ENCODE results near the gene PLXNA4. TPM values are rescaled to one million over a fixed set of nuclear protein-coding genes. Genes with fewer than 3 reads are reported as not detected.

Gene PLXNA4
- total RNA-seq, 1 experiment from 2014 or later = not detected

GRCh38 chr7:132083126-132083525, 493.1 kb downstream of the PLXNA4 start:
- no peaks in the 10 kb centered on the region for H3K9me3 ChIP-seq (ENCODE audit: control insufficient read depth in 1 of 2, insufficient read depth in 1 of 2, low read depth in 1 of 2, low read length in 2 of 2)
- intact Hi-C loops (cut with micrococcal nuclease) = no loop called here
- H3K36me3 ChIP-seq (ENCODE audit: control insufficient read depth in 1 of 2, insufficient read depth in 2 of 2, low read length in 2 of 2) = no peaks in the 10 kb centered on the region
- BruUV-seq (replicated peaks) = no TSS peak
- no peak overlapping the region for H3K4me3 ChIP-seq (replicated peaks in 1 of 2; ENCODE audit: low read depth in 1 of 2, low read length in 2 of 2)
- DNase-seq (ENCODE audit: low read depth, low spot score) = no peak
- no peaks in the 10 kb centered on the region for H3K79me2 ChIP-seq (ENCODE audit: insufficient read depth, low read length)
- no peak overlapping the region for H2AFZ ChIP-seq (ENCODE audit: low read depth, low read length, poor library complexity, severe bottlenecking)
- no peak overlapping the region for H3K9ac ChIP-seq (ENCODE audit: low read length)
- RAD21 ChIA-PET (ENCODE audit: low non-redundant PET in 1 of 2, low total read pairs in 2 of 2, uncharacterized antibody in 2 of 2, unreplicated experiment in 2 of 2) = no interaction called here
- ATAC-seq = no peak
- no peak overlapping the region for H3K4me2 ChIP-seq (ENCODE audit: low read length)
- H4K20me1 ChIP-seq (ENCODE audit: insufficient read depth) = no peaks in the 10 kb centered on the region
- H3K9me2 ChIP-seq (ENCODE audit: insufficient read depth) = no peaks in the 10 kb centered on the region
- H3K27ac ChIP-seq (ENCODE audit: low read depth, low read length) = no peak overlapping the region
- TF ChIP-seq JUND (IDR thresholded peaks at IDR 0.05) = no peak
- no peak for TF ChIP-seq SP1 (IDR thresholded peaks at IDR 0.05; ENCODE audit: low read depth)
- no peak for TF ChIP-seq POLR2AphosphoS5 (IDR thresholded peaks at IDR 0.05; ENCODE audit: low read depth, low read length)
- no peak for TF ChIP-seq EZH2 (IDR thresholded peaks at IDR 0.05)
- TF ChIP-seq EGR1 (IDR thresholded peaks at IDR 0.05; ENCODE audit: low read depth) = no peak
- no peak for TF ChIP-seq EZH2phosphoT487 (IDR thresholded peaks at IDR 0.05; ENCODE audit: borderline replicate concordance)
- TF ChIP-seq REST (IDR thresholded peaks at IDR 0.05; ENCODE audit: low read depth) = no peak
- TF ChIP-seq, protein P1, sequence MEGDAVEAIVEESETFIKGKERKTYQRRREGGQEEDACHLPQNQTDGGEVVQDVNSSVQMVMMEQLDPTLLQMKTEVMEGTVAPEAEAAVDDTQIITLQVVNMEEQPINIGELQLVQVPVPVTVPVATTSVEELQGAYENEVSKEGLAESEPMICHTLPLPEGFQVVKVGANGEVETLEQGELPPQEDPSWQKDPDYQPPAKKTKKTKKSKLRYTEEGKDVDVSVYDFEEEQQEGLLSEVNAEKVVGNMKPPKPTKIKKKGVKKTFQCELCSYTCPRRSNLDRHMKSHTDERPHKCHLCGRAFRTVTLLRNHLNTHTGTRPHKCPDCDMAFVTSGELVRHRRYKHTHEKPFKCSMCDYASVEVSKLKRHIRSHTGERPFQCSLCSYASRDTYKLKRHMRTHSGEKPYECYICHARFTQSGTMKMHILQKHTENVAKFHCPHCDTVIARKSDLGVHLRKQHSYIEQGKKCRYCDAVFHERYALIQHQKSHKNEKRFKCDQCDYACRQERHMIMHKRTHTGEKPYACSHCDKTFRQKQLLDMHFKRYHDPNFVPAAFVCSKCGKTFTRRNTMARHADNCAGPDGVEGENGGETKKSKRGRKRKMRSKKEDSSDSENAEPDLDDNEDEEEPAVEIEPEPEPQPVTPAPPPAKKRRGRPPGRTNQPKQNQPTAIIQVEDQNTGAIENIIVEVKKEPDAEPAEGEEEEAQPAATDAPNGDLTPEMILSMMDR (IDR thresholded peaks at IDR 0.05 in 2 of 3, conservative IDR thresholded peaks at IDR 0.05 in 1 of 3; ENCODE audit: borderline replicate concordance in 1 of 3, insufficient read depth in 1 of 3, low read depth in 2 of 3, low read length in 2 of 3) = no peak
- TF ChIP-seq, protein P2, sequence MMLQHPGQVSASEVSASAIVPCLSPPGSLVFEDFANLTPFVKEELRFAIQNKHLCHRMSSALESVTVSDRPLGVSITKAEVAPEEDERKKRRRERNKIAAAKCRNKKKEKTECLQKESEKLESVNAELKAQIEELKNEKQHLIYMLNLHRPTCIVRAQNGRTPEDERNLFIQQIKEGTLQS (IDR thresholded peaks at IDR 0.05) = no peak
- no peak for TF ChIP-seq ZFX (IDR thresholded peaks at IDR 0.05)
- TF ChIP-seq, protein P3, sequence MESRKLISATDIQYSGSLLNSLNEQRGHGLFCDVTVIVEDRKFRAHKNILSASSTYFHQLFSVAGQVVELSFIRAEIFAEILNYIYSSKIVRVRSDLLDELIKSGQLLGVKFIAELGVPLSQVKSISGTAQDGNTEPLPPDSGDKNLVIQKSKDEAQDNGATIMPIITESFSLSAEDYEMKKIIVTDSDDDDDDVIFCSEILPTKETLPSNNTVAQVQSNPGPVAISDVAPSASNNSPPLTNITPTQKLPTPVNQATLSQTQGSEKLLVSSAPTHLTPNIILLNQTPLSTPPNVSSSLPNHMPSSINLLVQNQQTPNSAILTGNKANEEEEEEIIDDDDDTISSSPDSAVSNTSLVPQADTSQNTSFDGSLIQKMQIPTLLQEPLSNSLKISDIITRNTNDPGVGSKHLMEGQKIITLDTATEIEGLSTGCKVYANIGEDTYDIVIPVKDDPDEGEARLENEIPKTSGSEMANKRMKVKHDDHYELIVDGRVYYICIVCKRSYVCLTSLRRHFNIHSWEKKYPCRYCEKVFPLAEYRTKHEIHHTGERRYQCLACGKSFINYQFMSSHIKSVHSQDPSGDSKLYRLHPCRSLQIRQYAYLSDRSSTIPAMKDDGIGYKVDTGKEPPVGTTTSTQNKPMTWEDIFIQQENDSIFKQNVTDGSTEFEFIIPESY (IDR thresholded peaks at IDR 0.05; ENCODE audit: extremely low read depth, insufficient replicate concordance, low read length) = no peak
- TF ChIP-seq ZNF274 (IDR thresholded peaks at IDR 0.05; ENCODE audit: low read depth, low read length) = no peak
- TF ChIP-seq FOSL1 (IDR thresholded peaks at IDR 0.05; ENCODE audit: low read depth) = no peak
- TF ChIP-seq RAD21 (IDR thresholded peaks at IDR 0.05; ENCODE audit: low read depth) = no peak
- TF ChIP-seq SIN3A (IDR thresholded peaks at IDR 0.05; ENCODE audit: low read depth) = no peak
- TF ChIP-seq CBX3 (IDR thresholded peaks at IDR 0.05; ENCODE audit: low read depth) = no peak
- POLR2A ChIA-PET = no interaction called here
- no peaks in the 10 kb centered on the region for H3K4me1 ChIP-seq (ENCODE audit: control insufficient read depth in 1 of 2, insufficient read depth in 2 of 2, low read length in 2 of 2)
- CTCF ChIA-PET = no interaction called here
- peaks cover 40% of the 10 kb centered on the region for H3K27me3 ChIP-seq (ENCODE audit: insufficient read depth, low read length)
